ENCODE results near the gene CHCHD3. TPM values are rescaled to one million over a fixed set of nuclear protein-coding genes. Genes with fewer than 3 reads are reported as not detected.

The CHCHD3 gene
- total RNA-seq, 1 donor from 2014 or later: 142 TPM

DNA sequence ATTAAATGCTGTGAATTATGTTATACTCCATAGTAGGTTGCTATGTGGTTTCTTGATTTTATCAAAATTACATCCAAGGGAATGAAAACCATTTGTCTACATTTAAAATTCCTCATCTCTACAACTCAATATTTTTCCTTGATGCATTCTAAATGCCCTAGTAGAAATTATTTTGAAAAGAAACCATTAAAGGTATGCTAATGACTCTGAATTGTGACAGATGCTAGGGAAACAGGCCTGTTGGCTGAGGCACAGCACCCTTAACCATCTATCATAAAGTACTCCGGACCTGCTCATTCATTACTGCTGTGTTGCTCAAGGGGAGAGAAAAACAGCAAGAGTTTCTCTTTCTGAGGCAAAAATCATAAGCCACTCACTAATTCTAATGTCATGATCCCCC, 131.2 kb downstream of the CHCHD3 start:
- Histone ChIP-seq H3K4me3 (no peak overlapping the region), H2AFZ (replicated peaks) (no peak overlapping the region), H3K9me3 (ENCODE audit: low read depth) (no peaks in the 10 kb centered on the region), H3K36me3 (no peaks in the 10 kb centered on the region), H3K79me2 (ENCODE audit: low read depth) (no peaks in the 10 kb centered on the region), H3K27me3 (no peaks in the 10 kb centered on the region), H4K20me1 (ENCODE audit: low read depth) (no peaks in the 10 kb centered on the region), H3K4me2 (no peak overlapping the region), H3K4me1 (no peaks in the 10 kb centered on the region), H3F3A (ENCODE audit: low read depth) (no peaks in the 10 kb centered on the region), H3K9ac (no peak overlapping the region), H3K27ac (no peak overlapping the region)
- H3K9me3 Mint-ChIP-seq: no peaks in the 10 kb centered on the region
- DNase-seq (ENCODE audit: low spot score): no peak
- no peaks in the 10 kb centered on the region for H3K27me3 Mint-ChIP-seq (ENCODE audit: insufficient read depth, low read depth)
- H3K36me3 Mint-ChIP-seq: peaks cover 11% of the 10 kb centered on the region
- no peaks in the 10 kb centered on the region for H3K4me1 Mint-ChIP-seq
- no peak overlapping the region for H3K4me3 Mint-ChIP-seq
- TF ChIP-seq EZH2phosphoT487 (IDR thresholded peaks at IDR 0.05) (no peak), EZH2 (IDR thresholded peaks at IDR 0.05) (no peak)
- TF ChIP-seq, protein P1, sequence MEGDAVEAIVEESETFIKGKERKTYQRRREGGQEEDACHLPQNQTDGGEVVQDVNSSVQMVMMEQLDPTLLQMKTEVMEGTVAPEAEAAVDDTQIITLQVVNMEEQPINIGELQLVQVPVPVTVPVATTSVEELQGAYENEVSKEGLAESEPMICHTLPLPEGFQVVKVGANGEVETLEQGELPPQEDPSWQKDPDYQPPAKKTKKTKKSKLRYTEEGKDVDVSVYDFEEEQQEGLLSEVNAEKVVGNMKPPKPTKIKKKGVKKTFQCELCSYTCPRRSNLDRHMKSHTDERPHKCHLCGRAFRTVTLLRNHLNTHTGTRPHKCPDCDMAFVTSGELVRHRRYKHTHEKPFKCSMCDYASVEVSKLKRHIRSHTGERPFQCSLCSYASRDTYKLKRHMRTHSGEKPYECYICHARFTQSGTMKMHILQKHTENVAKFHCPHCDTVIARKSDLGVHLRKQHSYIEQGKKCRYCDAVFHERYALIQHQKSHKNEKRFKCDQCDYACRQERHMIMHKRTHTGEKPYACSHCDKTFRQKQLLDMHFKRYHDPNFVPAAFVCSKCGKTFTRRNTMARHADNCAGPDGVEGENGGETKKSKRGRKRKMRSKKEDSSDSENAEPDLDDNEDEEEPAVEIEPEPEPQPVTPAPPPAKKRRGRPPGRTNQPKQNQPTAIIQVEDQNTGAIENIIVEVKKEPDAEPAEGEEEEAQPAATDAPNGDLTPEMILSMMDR (IDR thresholded peaks at IDR 0.05): no peak
- H3K27ac Mint-ChIP-seq: no peak overlapping the region

DNA sequence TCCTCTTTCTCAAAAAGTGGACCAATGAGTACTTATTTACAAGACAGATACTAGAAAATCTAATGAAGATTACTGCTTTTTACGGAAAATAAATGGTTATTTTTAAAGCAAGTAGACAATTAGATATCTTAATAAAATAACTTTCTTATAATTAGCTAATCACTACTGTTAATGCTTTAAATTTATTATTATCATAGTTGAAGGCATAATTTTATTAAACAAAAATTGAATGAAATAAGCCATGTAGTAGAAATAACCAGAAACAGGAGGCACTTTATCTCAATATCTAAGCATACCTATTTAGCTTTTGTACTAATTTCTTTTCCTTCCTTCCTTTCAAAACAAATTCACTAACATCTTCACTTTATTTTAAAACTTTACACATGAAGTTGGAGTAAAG, 134.9 kb downstream of the CHCHD3 start:
- Histone ChIP-seq H3K27ac (peak overlapping the region; percentile 1), H4K20me1 (ENCODE audit: low read depth) (no peaks in the 10 kb centered on the region), H2AFZ (replicated peaks) (no peak overlapping the region), H3K9me3 (ENCODE audit: low read depth) (no peaks in the 10 kb centered on the region), H3K4me3 (no peak overlapping the region), H3K36me3 (no peaks in the 10 kb centered on the region), H3K9ac (no peak overlapping the region), H3F3A (ENCODE audit: low read depth) (no peaks in the 10 kb centered on the region), H3K4me2 (no peak overlapping the region), H3K4me1 (peaks cover 21% of the 10 kb centered on the region), H3K27me3 (no peaks in the 10 kb centered on the region), H3K79me2 (ENCODE audit: low read depth) (peaks cover 7% of the 10 kb centered on the region)
- H3K9me3 Mint-ChIP-seq: no peaks in the 10 kb centered on the region
- no peaks in the 10 kb centered on the region for H3K27me3 Mint-ChIP-seq (ENCODE audit: insufficient read depth, low read depth)
- no peak overlapping the region for H3K27ac Mint-ChIP-seq
- no peak overlapping the region for H3K4me3 Mint-ChIP-seq
- H3K36me3 Mint-ChIP-seq: peaks cover 6% of the 10 kb centered on the region
- peaks cover 19% of the 10 kb centered on the region for H3K4me1 Mint-ChIP-seq
- DNase-seq (ENCODE audit: low spot score): no peak
- TF ChIP-seq, protein P1 (IDR thresholded peaks at IDR 0.05): no peak
- no peak for TF ChIP-seq EZH2phosphoT487 (IDR thresholded peaks at IDR 0.05)
- TF ChIP-seq EZH2 (IDR thresholded peaks at IDR 0.05): no peak

DNA sequence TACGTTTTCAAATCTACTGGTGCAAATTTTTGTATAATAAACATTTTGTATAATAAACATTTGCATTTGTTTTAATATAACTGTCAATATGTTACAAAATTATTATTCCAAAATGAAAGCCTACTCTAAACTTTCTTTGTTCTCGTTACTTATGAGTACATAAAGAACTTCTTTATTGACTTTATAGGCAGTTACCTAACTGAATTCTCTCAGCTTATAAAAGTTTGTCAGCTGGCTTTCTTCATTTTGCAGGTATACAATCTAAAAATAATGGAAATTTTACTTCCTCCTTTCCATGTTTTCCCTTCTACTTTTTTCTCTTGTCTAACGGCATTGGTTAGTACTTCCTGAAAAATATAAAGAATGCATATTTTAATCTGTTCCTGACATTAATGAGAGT, 137.1 kb downstream of the CHCHD3 start:
- Histone ChIP-seq H3K4me1 (peaks cover 28% of the 10 kb centered on the region), H3K36me3 (no peaks in the 10 kb centered on the region), H3K4me2 (no peak overlapping the region), H3K27me3 (no peaks in the 10 kb centered on the region), H3K4me3 (no peak overlapping the region), H2AFZ (replicated peaks) (no peak overlapping the region), H3F3A (ENCODE audit: low read depth) (no peaks in the 10 kb centered on the region), H3K27ac (no peak overlapping the region), H3K79me2 (ENCODE audit: low read depth) (peaks cover 7% of the 10 kb centered on the region), H3K9ac (no peak overlapping the region), H4K20me1 (ENCODE audit: low read depth) (no peaks in the 10 kb centered on the region), H3K9me3 (ENCODE audit: low read depth) (no peaks in the 10 kb centered on the region)
- H3K36me3 Mint-ChIP-seq: peaks cover 11% of the 10 kb centered on the region
- H3K4me1 Mint-ChIP-seq: peaks cover 28% of the 10 kb centered on the region
- H3K27ac Mint-ChIP-seq: no peak overlapping the region
- no peaks in the 10 kb centered on the region for H3K9me3 Mint-ChIP-seq
- TF ChIP-seq EZH2 (IDR thresholded peaks at IDR 0.05): no peak
- TF ChIP-seq EZH2phosphoT487 (IDR thresholded peaks at IDR 0.05): no peak
- TF ChIP-seq, protein P1 (IDR thresholded peaks at IDR 0.05): no peak
- no peaks in the 10 kb centered on the region for H3K27me3 Mint-ChIP-seq (ENCODE audit: insufficient read depth, low read depth)
- no peak for DNase-seq (ENCODE audit: low spot score)
- H3K4me3 Mint-ChIP-seq: no peak overlapping the region
